Activated CD4-positive, alpha-beta T cell treated with anti-CD3 and anti-CD28 coated beads for 24 hours (primary cell): Measurements from ENCODE around the gene NAXE.
"Not testable (repeated sequence)": the region's sequence is repeated elsewhere in the genome, so short reads cannot be mapped to it uniquely, and the experiment has no call there.

Experiments
- DNase-seq, 2 donors: peaks; one replicate each; pipeline ENCODE4 v3.0.0-alpha.2; 2020; ENCODE audit warnings: low read depth in 2 of 2

The NAXE gene

GRCh38 chr1:156571261-156571852 lies 20.2 kb upstream of the NAXE start:
- DNase-seq: no peak

DNA sequence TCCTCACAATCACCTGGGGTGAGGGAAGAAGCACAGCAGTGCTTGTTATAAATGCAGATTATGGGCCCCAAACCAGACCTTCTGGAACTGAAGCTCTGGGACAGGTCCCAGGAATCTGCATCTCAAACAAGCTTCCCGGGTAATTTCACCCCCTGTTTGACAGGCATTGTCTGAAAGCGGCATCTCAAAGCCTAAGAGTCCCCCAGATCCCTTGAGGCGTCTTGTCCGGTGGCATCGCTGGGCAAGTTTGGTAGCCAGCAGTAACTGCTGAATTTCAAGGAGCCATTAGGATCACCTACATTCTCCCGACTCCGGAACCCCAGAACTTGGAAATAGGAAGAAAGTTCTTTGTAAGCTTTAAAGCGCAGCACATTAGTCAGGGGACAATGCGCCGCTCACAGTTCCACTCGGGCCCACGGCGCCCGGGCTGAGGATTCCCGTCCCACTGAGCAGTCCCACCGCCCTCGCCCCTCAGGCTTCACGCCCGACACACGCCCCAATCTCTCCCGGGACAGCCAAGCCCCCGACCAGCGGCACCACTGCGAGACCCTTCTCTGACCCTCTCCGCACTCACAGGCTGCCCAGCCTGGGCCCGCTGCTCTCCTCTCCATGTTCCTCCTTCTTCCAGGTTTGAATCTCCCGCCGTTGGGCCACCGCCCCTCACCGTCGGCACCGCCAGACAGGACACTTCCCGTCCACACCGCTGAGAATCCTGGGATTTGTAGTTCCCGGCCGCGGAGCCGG lies 19.5 kb upstream of the NAXE start, which contains the start of gene IQGAP3:
IQGAP3 (minus strand) TSS at position 647 of the 744 bp plus-strand sequence; CDS start at position 611, 36 bp downstream.
- DNase-seq: peak; percentile 46 to 60

- DNase-seq: no peak
Observed at GRCh38 chr1:156572663-156573018, 18.9 kb upstream of the NAXE start.

GRCh38 chr1:156574039-156574633 lies 17.4 kb upstream of the NAXE start:
- DNase-seq: no peak

- no peak for DNase-seq
Observed at GRCh38 chr1:156577550-156577949, 14.0 kb upstream of the NAXE start.

DNA sequence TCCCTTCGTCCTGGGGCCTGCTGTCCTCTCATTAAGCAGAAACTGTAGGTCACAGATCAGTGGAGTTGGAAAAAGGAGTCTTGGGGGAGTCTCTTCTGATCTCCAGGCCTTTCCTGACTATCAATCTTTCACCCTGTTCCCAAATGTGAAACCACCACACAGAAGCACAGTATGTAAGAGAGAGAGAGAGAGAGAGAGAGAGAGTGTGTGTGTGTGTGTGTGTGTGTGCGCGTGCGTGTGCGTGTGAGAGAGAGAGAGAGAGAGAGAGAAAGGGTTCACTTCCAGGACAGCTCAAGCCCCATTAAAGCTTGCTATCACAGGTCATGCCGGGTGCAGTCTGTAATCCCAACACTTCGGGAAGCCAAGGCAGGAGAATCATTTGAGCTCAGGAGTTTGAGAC lies 13.5 kb upstream of the NAXE start:
- DNase-seq: no peak

GRCh38 chr1:156579472-156579871 lies 12.1 kb upstream of the NAXE start, which contains the start of gene TTC24:
TTC24 (plus strand) TSS chr1:156579723; CDS start chr1:156581365, 1,642 bp downstream.
- no peak for DNase-seq

DNA sequence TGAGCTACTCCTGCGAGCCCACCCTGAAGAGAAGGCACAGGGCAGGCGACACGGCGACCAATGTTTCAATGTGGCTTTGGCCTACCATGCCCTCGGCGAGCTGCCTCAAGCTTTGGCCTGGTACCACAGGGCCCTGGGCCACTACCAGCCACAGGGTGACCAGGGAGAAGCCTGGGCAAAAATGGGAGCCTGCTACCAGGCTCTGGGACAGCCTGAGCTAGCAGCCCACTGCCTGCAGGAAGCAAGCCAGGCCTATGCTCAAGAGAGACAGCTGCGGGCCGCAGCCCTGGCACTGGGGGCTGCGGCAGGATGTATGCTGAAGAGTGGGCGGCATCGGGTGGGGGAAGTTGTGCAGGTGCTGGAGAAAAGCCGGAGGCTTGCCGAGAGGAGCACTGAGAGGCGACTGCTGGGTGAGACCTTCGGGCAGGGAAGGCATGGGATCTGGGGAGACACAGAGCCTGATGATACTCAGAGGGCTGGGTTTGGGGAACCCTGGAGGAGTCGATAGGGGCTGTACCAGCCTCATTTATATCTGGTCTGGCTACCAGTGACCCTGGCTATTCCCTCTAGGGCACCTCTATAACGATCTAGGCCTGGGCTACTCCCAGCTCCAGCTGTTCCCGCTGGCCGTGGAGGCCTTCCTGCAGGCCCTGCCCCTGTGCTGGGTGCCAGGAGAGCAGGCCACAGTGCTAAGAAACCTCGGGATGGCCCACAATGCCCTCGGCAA lies 9.8 kb upstream of the NAXE start:
- DNase-seq: no peak

GRCh38 chr1:156582388-156583017 lies 9.1 kb upstream of the NAXE start:
- no peak for DNase-seq

DNA sequence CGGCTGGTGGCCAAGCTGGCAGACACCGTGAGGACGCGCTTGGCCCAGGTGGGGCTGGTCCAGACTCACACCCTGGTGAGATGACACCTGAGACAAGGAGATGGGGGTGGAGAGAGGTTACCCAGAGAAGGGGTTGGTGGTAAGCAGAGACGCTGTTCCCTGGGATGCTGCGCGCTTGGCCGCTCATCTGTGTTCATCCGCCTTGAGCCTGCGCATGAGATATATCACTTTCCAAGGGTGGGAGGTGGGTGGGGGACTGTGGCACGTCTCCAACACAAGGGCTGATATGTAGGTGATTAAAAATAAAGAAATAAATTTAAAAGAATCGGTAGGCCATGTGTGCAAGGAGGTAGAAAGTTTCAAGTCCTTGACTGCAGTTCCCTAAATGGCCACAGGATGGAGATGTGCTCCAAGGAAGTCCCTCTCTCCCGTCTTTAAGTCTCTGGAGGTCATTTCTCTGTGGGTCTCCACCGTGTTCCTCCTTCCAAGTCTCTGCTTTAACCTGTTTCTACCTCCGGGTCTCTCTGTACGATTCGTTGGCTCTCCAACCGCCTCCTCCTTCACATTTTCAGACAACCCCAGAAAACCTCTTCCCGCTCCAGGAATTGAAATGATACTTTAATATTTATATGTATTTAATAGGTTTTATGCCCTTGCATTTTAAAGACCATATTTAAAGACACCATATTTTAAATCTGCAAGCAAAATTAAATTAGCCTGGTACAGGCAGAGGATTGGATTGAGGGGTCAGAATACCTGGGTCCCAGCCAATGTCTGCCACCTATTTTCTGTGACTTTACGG lies 7.6 kb upstream of the NAXE start:
- DNase-seq: peak; percentile 68 to 75

DNA sequence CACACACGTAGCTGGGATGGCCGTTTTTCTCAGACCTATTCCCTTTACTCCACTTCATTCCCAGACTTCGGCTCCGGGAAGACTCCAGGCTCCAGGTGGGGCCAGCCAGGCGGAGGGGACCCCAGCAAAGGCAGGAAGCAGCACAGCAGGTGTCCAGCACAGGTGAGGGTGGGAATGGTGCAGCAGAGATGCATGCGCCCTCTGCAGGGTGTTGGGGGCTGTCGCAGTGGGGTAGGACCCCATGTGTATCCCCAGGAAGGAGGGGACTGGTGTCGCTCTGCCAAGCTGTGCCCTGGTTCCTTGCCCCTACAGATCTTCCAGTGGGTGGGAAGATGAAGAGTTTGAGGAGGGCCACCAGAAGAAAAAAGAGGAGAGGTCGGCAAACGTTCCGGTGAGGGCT lies 6.8 kb upstream of the NAXE start:
- no peak for DNase-seq

DNA sequence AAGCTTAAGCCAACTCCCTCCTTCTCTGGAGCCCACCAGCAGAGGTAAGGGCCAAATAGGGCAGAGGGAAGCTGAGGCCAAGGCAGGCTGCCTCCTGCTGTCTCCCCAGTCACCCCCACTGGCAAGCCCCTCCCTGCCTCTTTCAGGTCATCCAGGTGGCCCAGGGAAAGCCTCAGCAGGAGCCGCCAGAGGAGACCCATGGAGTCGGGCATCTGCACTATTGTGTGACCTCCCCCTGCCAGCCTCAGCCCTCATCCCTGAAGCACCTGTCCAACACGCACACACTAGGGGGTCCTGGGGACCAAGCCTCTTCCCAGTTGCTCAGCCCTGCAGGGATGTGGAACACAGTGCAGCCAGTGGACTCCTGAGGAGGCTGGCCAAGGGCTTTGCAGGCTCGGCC lies 5.3 kb upstream of the NAXE start:
- no peak for DNase-seq

DNA sequence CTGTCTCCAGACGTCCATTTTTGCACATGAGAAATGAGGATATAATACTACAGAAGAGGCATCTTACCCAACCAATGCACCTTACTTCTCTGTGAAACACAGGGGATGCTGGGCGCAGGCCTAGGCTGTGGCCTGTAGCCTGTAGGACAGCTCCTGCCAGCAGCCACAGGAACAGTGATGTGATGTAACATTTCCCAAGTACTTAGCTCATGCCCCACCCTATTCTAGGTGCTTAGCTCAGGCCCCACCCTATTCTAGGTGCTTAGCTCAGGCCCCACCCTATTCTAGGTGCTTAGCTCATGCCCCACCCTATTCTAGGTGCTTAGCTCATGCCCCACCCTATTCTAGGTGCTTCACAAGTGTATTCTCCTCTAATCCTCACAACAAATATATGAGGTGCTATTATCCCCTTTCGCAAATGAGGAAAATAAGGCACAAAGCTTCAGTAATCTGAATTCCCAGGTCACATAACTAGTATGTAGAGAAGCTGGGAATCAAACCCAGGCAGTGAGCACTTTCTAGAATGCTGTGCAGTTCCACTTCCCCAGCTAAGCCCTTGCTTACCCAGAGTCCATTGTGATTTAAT lies 4.6 kb upstream of the NAXE start:
- DNase-seq: no peak

DNA sequence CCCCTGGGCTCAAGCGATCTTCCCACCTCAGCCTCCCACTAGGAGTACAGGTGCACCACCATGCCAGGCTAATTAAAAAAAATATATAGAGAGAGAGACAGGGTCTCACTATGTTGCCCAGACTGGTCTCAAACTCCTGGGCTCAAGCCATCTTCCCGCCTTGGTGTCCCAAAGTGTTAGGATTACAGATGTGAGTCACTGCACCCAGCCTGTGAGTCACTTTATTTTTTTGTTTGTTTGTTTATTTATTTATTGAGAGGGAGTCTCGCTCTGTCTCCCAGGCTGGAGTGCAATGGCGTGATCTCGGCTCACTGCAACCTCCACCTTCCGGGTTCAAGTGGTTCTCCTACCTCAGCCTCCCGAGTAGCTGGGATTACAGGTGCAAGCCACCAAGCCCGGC lies 3.6 kb upstream of the NAXE start:
- not testable (repeated sequence) for DNase-seq

DNA sequence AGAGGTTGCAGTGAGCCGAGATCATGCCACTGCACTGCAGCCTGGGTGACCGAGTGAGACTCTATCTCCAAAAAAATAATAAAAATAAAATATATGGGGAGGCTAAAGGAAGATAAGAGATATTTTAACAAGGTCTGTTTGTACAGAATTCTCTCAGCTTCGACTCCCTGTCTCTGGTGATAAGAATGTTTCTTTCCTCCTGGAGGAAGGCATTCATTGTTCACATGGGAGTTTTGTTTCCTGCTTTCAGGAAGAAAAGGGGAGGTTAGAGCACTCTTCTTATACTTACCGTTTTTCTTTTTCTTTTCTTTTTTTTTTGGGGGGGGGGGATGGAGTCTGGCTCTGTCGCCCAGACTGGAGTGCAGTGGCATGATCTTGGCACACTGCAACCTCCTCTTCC lies 2.0 kb upstream of the NAXE start:
- DNase-seq: no peak

DNA sequence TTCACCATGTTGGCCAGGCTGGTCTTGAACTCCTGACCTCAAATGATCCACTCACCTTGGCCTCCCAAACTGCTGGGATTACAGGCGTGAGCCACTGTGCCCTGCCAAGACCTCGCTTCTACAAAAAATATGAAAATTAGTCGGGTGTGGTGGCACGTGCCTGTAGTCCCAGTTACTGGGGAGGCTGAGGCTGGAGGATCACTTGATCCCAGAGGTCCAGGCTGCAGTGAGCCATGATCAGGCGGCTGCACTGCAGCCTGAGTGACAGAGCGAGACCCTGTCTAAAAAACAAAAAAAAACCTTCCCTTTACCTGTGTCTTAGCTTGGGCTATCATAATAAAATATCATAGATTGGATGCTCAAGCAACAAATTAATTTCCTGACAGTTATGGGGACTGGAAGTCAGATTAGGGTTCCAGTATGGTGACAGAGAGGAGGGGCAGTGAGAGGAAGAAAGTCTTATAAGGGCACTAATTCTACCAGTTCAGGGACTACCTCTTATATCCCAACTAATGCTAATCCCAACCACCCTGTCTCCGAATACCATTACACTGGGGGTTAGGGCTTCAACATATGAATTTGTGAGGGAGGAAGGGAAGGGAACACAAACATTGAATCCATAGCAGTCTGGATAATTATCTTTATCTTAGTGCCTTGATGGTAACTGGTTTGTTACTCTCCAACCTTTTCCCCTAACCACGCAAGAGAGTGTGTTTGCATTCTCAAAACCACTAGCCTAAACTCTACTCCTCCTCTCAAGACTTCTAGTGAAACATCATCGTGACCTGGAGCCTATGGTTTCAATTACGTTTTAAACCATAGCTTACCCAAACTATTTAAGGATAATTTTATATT lies 1.0 kb upstream of the NAXE start:
- DNase-seq: no peak

DNA sequence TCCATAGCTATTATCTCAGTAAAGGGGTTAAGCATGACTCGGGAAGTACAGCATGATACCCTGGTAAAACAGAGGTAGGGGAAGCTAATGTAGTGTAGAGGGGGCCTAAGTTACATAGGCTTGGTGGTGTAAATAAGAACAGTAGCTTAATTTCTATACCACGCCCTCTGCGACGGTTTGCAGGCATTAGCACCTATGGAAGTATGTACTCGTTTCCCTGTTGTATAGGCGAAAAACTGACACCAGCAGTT lies 470 bp upstream of the NAXE start:
- DNase-seq: no peak

DNA sequence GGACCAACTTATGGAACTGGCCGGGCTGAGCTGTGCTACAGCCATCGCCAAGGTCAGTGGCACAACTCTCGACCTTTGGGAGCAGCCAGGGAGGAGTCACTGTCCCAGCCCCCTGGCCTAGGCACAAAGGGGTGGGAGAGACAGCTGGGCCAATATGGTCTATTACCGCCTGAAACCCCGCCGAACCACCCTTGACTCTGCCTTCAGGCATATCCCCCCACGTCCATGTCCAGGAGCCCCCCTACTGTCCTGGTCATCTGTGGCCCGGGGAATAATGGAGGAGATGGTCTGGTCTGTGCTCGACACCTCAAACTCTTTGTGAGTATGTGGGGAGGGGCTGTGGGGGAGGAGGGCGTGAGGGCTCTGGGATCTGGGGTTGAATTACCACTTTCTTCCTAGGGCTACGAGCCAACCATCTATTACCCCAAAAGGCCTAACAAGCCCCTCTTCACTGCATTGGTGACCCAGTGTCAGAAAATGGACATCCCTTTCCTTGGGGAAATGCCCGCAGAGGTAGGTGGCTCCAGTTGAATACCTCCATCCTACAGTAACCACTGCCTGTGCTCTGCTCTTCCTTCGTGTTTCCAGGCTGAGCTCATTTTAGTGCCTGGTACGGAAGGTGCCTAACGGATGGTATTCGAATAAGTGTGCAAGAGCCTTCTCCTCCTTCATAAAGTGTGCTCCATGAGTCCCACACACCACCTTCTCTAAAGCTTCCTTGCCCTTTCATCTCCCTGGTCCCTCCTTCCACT lies 758 bp downstream of the NAXE start:
- no peak for DNase-seq

DNA sequence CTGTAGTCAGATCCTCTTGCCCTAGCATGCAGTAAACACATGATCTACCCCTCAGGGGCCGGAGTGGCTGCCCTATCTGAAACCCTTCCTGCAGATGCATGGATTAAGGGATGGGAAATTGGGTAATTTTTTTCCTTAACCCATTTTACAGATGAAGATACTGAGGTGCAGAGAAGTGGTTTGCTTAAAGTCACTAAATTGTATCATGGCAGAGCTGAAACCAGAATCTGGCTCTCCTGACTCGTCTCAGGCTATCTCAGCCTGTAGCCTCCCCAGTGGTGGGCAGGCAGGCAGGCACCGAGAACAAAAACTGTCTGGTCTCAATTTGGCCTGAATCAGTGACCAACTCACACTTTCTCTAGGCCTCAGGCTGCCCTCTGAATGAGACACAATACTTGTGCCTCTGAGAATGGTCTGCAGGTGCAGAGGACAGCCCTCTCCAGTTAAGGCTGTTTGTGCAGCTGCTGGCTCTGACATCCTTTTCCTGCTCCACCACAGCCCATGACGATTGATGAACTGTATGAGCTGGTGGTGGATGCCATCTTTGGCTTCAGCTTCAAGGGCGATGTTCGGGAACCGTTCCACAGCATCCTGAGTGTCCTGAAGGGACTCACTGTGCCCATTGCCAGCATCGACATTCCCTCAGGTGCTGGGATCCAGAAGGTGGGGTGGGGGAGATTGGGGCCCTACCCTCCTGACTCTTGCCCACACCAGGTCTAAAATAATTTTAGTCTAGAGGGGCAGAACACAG lies 1.5 kb downstream of the NAXE start:
- DNase-seq: no peak
